MM.1S (cell line): ENCODE results near the gene NRG2.

Experiments
- DNase-seq: peaks from one replicate; pipeline ENCODE4 v3.0.0-alpha.2; 2015
- H2AFZ ChIP-seq: fragments of 300-600 bp; sonication (generic); 2 replicates; pipeline ENCODE4 v1.6.0; 2016; ENCODE audit warnings: antibody characterized with exemption, low read length
- H3F3A ChIP-seq: fragments of 300-600 bp; sonication (generic); 2 replicates; pipeline ENCODE4 v1.6.1; 2016; ENCODE audit warnings: mild to moderate bottlenecking, antibody characterized with exemption, low read length, moderate library complexity, mixed read lengths; ENCODE audit not compliant: insufficient read depth
- H3K27ac ChIP-seq: fragments of 300-600 bp; sonication (generic); 2 replicates; pipeline ENCODE4 v1.5.1; 2016; ENCODE audit warnings: mild to moderate bottlenecking, low read length
- H3K27me3 ChIP-seq: fragments of 300-600 bp; sonication (generic); replicated peaks from 2 replicates; pipeline ENCODE4 v1.6.0; 2016; ENCODE audit warnings: low read length; ENCODE audit not compliant: insufficient read depth
- H3K36me3 ChIP-seq: fragments of 300-600 bp; sonication (generic); replicated peaks from 2 replicates; pipeline ENCODE4 v1.6.1; 2016; ENCODE audit warnings: mild to moderate bottlenecking, low read length, mixed read lengths; ENCODE audit not compliant: insufficient read depth
- H3K4me1 ChIP-seq: fragments of 300-600 bp; sonication (generic); 2 replicates; pipeline ENCODE4 v1.6.1; 2016; ENCODE audit warnings: low read length, mixed read lengths
- H3K4me2 ChIP-seq: fragments of 300-600 bp; sonication (generic); 2 replicates; pipeline ENCODE4 v1.6.0; 2016; ENCODE audit warnings: low read depth, low read length
- H3K4me3 ChIP-seq: fragments of 300-600 bp; sonication (generic); 2 replicates; pipeline ENCODE4 v1.5.1; 2016; ENCODE audit warnings: low read length, mixed read lengths
- H3K79me2 ChIP-seq: fragments of 300-600 bp; sonication (generic); 2 replicates; pipeline ENCODE4 v1.6.1; 2016; ENCODE audit warnings: mixed run types, low read length, mixed read lengths
- H3K9ac ChIP-seq: fragments of 300-600 bp; sonication (generic); 2 replicates; pipeline ENCODE4 v1.6.1; 2016; ENCODE audit warnings: low read length, mixed read lengths
- H3K9me2 ChIP-seq: fragments of 300-600 bp; sonication (generic); replicated peaks from 2 replicates; pipeline ENCODE4 v1.6.1; 2016; ENCODE audit warnings: mild to moderate bottlenecking, low read length, mixed read lengths; ENCODE audit not compliant: insufficient read depth
- H3K9me3 ChIP-seq: fragments of 300-600 bp; sonication (generic); replicated peaks from 2 replicates; pipeline ENCODE4 v1.6.1; 2016; ENCODE audit warnings: mild to moderate bottlenecking, low read length, mixed read lengths; ENCODE audit not compliant: insufficient read depth
- H4K20me1 ChIP-seq: fragments of 300-600 bp; sonication (generic); 2 replicates; pipeline ENCODE4 v1.6.1; 2016; ENCODE audit warnings: mild to moderate bottlenecking, low read length, moderate library complexity, mixed read lengths; ENCODE audit not compliant: insufficient read depth
- CTCF ChIP-seq: fragments of 300-600 bp; sonication (generic); IDR thresholded peaks from 2 replicates; pipeline ENCODE4 v1.5.1; 2016; ENCODE audit warnings: antibody characterized with exemption, low read length, mixed read lengths
- EZH2 ChIP-seq: fragments of 300-600 bp; sonication (generic); optimal IDR thresholded peaks from 2 replicates; pipeline ENCODE3; 2017; ENCODE audit warnings: low read depth, mild to moderate bottlenecking, antibody characterized with exemption, low read length, mixed read lengths
- EZH2phosphoT487 ChIP-seq: fragments of 300-600 bp; sonication (generic); IDR thresholded peaks from 2 replicates; pipeline ENCODE4 v1.6.1; 2018; ENCODE audit warnings: antibody characterized with exemption, low read length

The NRG2 gene

GRCh38 chr5:139904816-139905661 is 138.1 kb downstream of the NRG2 start:
- Histone ChIP-seq H2AFZ (no peak overlapping the region), H3K4me2 (no peak overlapping the region), H3K4me1 (no peaks in the 10 kb centered on the region), H3K27me3 (peaks cover 31% of the 10 kb centered on the region), H4K20me1 (no peaks in the 10 kb centered on the region), H3K79me2 (no peaks in the 10 kb centered on the region), H3K27ac (no peak overlapping the region), H3K9me3 (no peaks in the 10 kb centered on the region), H3K36me3 (no peaks in the 10 kb centered on the region), H3K9ac (no peak overlapping the region), H3F3A (no peaks in the 10 kb centered on the region), H3K4me3 (no peak overlapping the region), H3K9me2 (no peaks in the 10 kb centered on the region)
- no peak for DNase-seq
- TF ChIP-seq EZH2phosphoT487 = no peak

GRCh38 chr5:139904566-139904815 is 138.6 kb downstream of the NRG2 start:
- Histone ChIP-seq H3K27me3 (peaks cover 31% of the 10 kb centered on the region), H3K27ac (no peak overlapping the region), H3K4me1 (no peaks in the 10 kb centered on the region), H2AFZ (no peak overlapping the region), H3K4me3 (no peak overlapping the region), H3K79me2 (no peaks in the 10 kb centered on the region), H3K9ac (no peak overlapping the region), H4K20me1 (no peaks in the 10 kb centered on the region), H3K4me2 (no peak overlapping the region), H3K9me3 (no peaks in the 10 kb centered on the region), H3K36me3 (no peaks in the 10 kb centered on the region), H3F3A (no peaks in the 10 kb centered on the region), H3K9me2 (no peaks in the 10 kb centered on the region)
- no peak for DNase-seq
- TF ChIP-seq EZH2phosphoT487 = no peak
- no peak for TF ChIP-seq CTCF
- no peak for TF ChIP-seq EZH2

- TF ChIP-seq EZH2phosphoT487 = no peak
- no peak for TF ChIP-seq EZH2
- no peak for TF ChIP-seq CTCF
- no peak overlapping the region for H3K9ac ChIP-seq
- H4K20me1 ChIP-seq = no peaks in the 10 kb centered on the region
- H2AFZ ChIP-seq = no peak overlapping the region
- H3K9me3 ChIP-seq = no peaks in the 10 kb centered on the region
- no peaks in the 10 kb centered on the region for H3K4me1 ChIP-seq
- H3K27me3 ChIP-seq = peaks cover 31% of the 10 kb centered on the region
- no peak overlapping the region for H3K4me2 ChIP-seq
- H3F3A ChIP-seq = no peaks in the 10 kb centered on the region
- no peak for DNase-seq
- H3K27ac ChIP-seq = no peak overlapping the region
- no peaks in the 10 kb centered on the region for H3K36me3 ChIP-seq
- H3K79me2 ChIP-seq = no peaks in the 10 kb centered on the region
- no peaks in the 10 kb centered on the region for H3K9me2 ChIP-seq
- no peak overlapping the region for H3K4me3 ChIP-seq
Measured at GRCh38 chr5:139903795-139904565, 139.1 kb downstream of the NRG2 start.

- H3K4me3 ChIP-seq = no peak overlapping the region
Measured at GRCh38 chr5:139903450-139903794, 139.7 kb downstream of the NRG2 start.

More at GRCh38 chr5:139903450-139903794, 139.7 kb downstream of the NRG2 start:
- Histone ChIP-seq H2AFZ (no peak overlapping the region), H4K20me1 (no peaks in the 10 kb centered on the region), H3K4me1 (no peaks in the 10 kb centered on the region), H3K27ac (no peak overlapping the region), H3K9me3 (no peaks in the 10 kb centered on the region), H3K36me3 (no peaks in the 10 kb centered on the region), H3K27me3 (peaks cover 31% of the 10 kb centered on the region), H3F3A (no peaks in the 10 kb centered on the region), H3K79me2 (no peaks in the 10 kb centered on the region), H3K4me2 (no peak overlapping the region), H3K9me2 (no peaks in the 10 kb centered on the region), H3K9ac (no peak overlapping the region)
- TF ChIP-seq CTCF = no peak
- no peak for TF ChIP-seq EZH2phosphoT487
- TF ChIP-seq EZH2 = no peak
- no peak for DNase-seq
